A549 (cell line): Measurements from ENCODE around the gene MEX3B. TPM values are rescaled to one million over a fixed set of nuclear protein-coding genes. Genes with fewer than 3 reads are reported as not detected.

Experiments used
- ATAC-seq, 2 experiments: fragments of 200-7000 bp in 1 of 2; fragments of >200 bp in 1 of 2; cut with Nextera tagmentation in 1 of 2; cut with Tn5 transposase in 1 of 2; 3 replicates each; pipeline versions ENCODE4 v1.8.0 to v1.9.1; 2018 to 2020; ENCODE audit warnings: mild to moderate bottlenecking in 1 of 2, moderate library complexity in 1 of 2
- CTCF ChIA-PET: fragments of 300-600 bp; sonication (Branson Sonifier 250); formaldehyde crosslinking; extraction: SDS; loops from one replicate; lab custom pipeline; 2021; ENCODE audit warnings: antibody characterized with exemption, inconsistent platforms; lab: Yijun Ruan, JAX
- POLR2A ChIA-PET: fragments of 350-600 bp; formaldehyde crosslinking; extraction: SDS; loops from one replicate; lab custom pipeline; 2021; ENCODE audit warnings: antibody characterized with exemption, inconsistent platforms; lab: Yijun Ruan, JAX
- DNase-seq, 2 experiments: peaks; one replicate each; pipeline versions ENCODE4 v3.0.0 to v3.0.0-alpha.2; 2011 to 2016; ENCODE audit warnings: low read depth in 1 of 2, low spot score in 1 of 2
- FAIRE-seq: peaks from 2 replicates; lab custom pipeline; 2011; peaks lifted over from hg19 to GRCh38; lab: Jason Lieb, UNC
- H3K27ac ChIP-seq, 2 experiments: fragments of >200 bp; sonication (Bioruptor Twin); formaldehyde crosslinking; 3 replicates each; pipeline ENCODE4 v1.5.1; 2016 to 2017
- H3K4me1 ChIP-seq: fragments of >200 bp; sonication (Bioruptor Twin); formaldehyde crosslinking; 3 replicates; pipeline ENCODE4 v1.6.1; 2016
- H3K4me2 ChIP-seq: fragments of >200 bp; sonication (Bioruptor Twin); formaldehyde crosslinking; 3 replicates; pipeline ENCODE4 v1.6.1; 2016
- H3K4me3 ChIP-seq: fragments of >200 bp; sonication (Bioruptor Twin); formaldehyde crosslinking; 3 replicates; pipeline ENCODE4 v1.5.1; 2016
- H3K9me3 ChIP-seq: fragments of >200 bp; sonication (Bioruptor Twin); formaldehyde crosslinking; 3 replicates; pipeline ENCODE4 v1.6.1; 2016
- CEBPB ChIP-seq, 2 experiments: fragments of >200 bp in 1 of 2; sonication (Bioruptor Twin) in 1 of 2; formaldehyde crosslinking in 1 of 2; IDR thresholded peaks; 2 replicates each; pipeline ENCODE4 v1.6.1; 2012 to 2016
- CHD4 ChIP-seq: fragments of 200-600 bp; sonication (generic); IDR thresholded peaks from 2 replicates; pipeline ENCODE4 v1.6.1; 2016; ENCODE audit warnings: antibody characterized with exemption, mild to moderate bottlenecking, borderline replicate concordance
- EHMT2 ChIP-seq: fragments of 200-600 bp; sonication (generic); IDR thresholded peaks from 2 replicates; pipeline ENCODE4 v1.6.1; 2016; ENCODE audit warnings: antibody characterized with exemption, low read depth, mild to moderate bottlenecking, moderate library complexity
- EP300 ChIP-seq, 2 experiments: fragments of >200 bp; sonication (Bioruptor Twin); formaldehyde crosslinking; IDR thresholded peaks; 2 replicates in 1 of 2; 3 replicates in 1 of 2; pipeline ENCODE4 v1.6.1; 2016 to 2017
- ESRRA ChIP-seq: fragments of 150-350 bp; IDR thresholded peaks from 2 replicates; pipeline ENCODE4 v1.6.1; 2014; ENCODE audit warnings: mild to moderate bottlenecking, low read length, borderline replicate concordance
- FOSB ChIP-seq: fragments of 250-450 bp; sonication (Bioruptor Pico); IDR thresholded peaks from 2 replicates; pipeline ENCODE4 v1.5.0; 2020; ENCODE audit warnings: mild to moderate bottlenecking, moderate library complexity
- GATA3 ChIP-seq: IDR thresholded peaks from 2 replicates; pipeline ENCODE4 v1.6.1; 2012; ENCODE audit warnings: borderline replicate concordance
- HOXB5 ChIP-seq: fragments of 250-450 bp; sonication (Bioruptor Pico); IDR thresholded peaks from 2 replicates; pipeline ENCODE4 v1.5.0; 2020; ENCODE audit warnings: mild to moderate bottlenecking, moderate library complexity
- JUNB ChIP-seq: fragments of >200 bp; sonication (Bioruptor Twin); formaldehyde crosslinking; IDR thresholded peaks from 2 replicates; pipeline ENCODE4 v1.6.1; 2016
- NPAS2 ChIP-seq: fragments of 250-450 bp; sonication (Bioruptor Pico); IDR thresholded peaks from 2 replicates; pipeline ENCODE4 v1.8.0; 2022; ENCODE audit warnings: mild to moderate bottlenecking, moderate library complexity, borderline replicate concordance
- PHF8 ChIP-seq: fragments of 200-600 bp; sonication (generic); IDR thresholded peaks from 2 replicates; pipeline ENCODE4 v1.6.1; 2016; ENCODE audit warnings: low read depth, mild to moderate bottlenecking, antibody characterized with exemption, moderate library complexity, borderline replicate concordance
- RAD21 ChIP-seq, 2 experiments: fragments of >200 bp in 1 of 2; sonication (Bioruptor Twin) in 1 of 2; formaldehyde crosslinking in 1 of 2; IDR thresholded peaks in 1 of 2; conservative IDR thresholded peaks in 1 of 2; 2 replicates in 1 of 2; 3 replicates in 1 of 2; pipeline ENCODE4 v1.6.1; 2012 to 2018; ENCODE audit warnings: inconsistent platforms in 1 of 2
- RCOR1 ChIP-seq: fragments of 150-350 bp; IDR thresholded peaks from 2 replicates; pipeline ENCODE4 v1.6.1; 2014; ENCODE audit warnings: antibody characterized with exemption, low read length, low read depth
- RNF2 ChIP-seq: fragments of 200-600 bp; sonication (generic); IDR thresholded peaks from 2 replicates; pipeline ENCODE4 v1.6.1; 2016; ENCODE audit warnings: low read depth, mild to moderate bottlenecking, antibody characterized with exemption, moderate library complexity, borderline replicate concordance
- TP53 ChIP-seq: fragments of 250-450 bp; sonication (Bioruptor Pico); IDR thresholded peaks from 2 replicates; pipeline ENCODE4 v1.5.0; 2021; ENCODE audit warnings: mild to moderate bottlenecking, moderate library complexity
- WGBS: methylation state at CpG from one replicate; pipeline ENCODE4 v1.1.6; 2017; ENCODE audit errors: missing lambda C conversion rate; 5-methylcytosine and 5-hydroxymethylcytosine counted together
- polyA plus RNA-seq, 4 experiments: library from polyadenylated mRNA; depleted of rRNA in 3 of 4; stranded (reverse); fragments of >200 nt; fragmentation: RNase III in 1 of 4; extraction: RNeasy Plus Mini Kit Qiagen cat#74134 plus additional on column Dnase treatment in 1 of 4; gene quantifications; 2 replicates in 3 of 4; 3 replicates in 1 of 4; pipeline ENCODE4 v1.2.3, GENCODE V29; 2011 to 2017
- TF ChIP-seq, protein P1 (sequence below): fragments of 150-350 bp; IDR thresholded peaks from 2 replicates; pipeline ENCODE4 v1.6.1; 2014; ENCODE audit warnings: low read depth, mild to moderate bottlenecking, low read length
- TF ChIP-seq, protein P2 (sequence below): fragments of 200-600 bp; sonication (generic); IDR thresholded peaks from 2 replicates; pipeline ENCODE4 v1.6.1; 2016; ENCODE audit warnings: antibody characterized with exemption, mild to moderate bottlenecking, moderate library complexity
- TF ChIP-seq, protein P3 (sequence below): IDR thresholded peaks from 2 replicates; pipeline ENCODE4 v1.6.1; 2012
- TF ChIP-seq, protein P4 (sequence below): fragments of 450-650 bp; IDR thresholded peaks from 2 replicates; pipeline ENCODE4 v1.6.1; 2014; ENCODE audit warnings: antibody characterized with exemption

The MEX3B gene
- polyA plus RNA-seq, 2 of the 4 experiments (the other 2 are of a cell fraction) = 2.3 to 4.2 TPM

DNA sequence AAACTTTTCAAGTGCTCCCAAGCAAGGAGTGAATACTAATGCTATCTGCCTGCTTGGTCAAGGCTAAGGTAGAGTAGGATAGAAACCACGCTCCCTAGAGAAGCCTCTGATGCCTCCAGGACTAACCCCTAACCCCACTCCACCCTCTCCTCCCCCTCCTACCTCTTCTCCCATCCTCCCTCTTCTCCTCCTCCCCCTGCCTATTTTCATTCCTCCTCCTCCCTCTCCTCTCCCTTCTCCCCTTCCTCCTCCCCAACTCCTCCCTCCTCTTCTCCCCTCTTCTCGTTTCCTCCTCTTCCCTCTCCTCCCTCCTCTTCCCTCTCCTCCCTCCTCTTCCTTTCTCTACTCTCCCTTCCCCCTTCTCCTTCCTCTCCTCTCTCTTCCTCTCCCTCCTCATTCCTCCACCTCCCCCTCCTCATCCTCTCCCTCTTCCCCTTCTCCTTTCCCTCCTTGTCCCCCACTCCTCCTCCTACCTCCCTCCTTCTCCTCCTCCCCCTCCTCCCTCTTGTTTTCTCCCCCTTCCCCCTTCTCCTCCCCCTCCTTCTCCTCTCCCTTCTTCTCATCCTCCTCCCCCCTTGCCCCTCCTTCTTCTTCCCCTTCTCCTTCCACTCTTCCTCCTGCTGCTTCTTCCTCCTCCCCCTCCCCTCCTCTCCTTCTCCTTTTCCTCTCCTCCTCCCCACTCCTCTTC, 12.8 kb upstream of the MEX3B start:
- H3K27ac ChIP-seq = no peak overlapping the region
- TF ChIP-seq, protein P1, sequence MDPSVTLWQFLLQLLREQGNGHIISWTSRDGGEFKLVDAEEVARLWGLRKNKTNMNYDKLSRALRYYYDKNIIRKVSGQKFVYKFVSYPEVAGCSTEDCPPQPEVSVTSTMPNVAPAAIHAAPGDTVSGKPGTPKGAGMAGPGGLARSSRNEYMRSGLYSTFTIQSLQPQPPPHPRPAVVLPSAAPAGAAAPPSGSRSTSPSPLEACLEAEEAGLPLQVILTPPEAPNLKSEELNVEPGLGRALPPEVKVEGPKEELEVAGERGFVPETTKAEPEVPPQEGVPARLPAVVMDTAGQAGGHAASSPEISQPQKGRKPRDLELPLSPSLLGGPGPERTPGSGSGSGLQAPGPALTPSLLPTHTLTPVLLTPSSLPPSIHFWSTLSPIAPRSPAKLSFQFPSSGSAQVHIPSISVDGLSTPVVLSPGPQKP = no peak
- TF ChIP-seq RNF2 (no peak), RAD21 (conservative IDR thresholded peaks at IDR 0.05 in 1 of 2, IDR thresholded peaks at IDR 0.05 in 1 of 2) (no peak), JUNB (no peak), PHF8 (no peak), EP300 (IDR thresholded peaks at IDR 0.05) (no peak), CEBPB (IDR thresholded peaks at IDR 0.05) (no peak), ESRRA (no peak), EHMT2 (no peak), GATA3 (no peak), RCOR1 (no peak), CHD4 (no peak), HOXB5 (no peak), FOSB (no peak)
- TF ChIP-seq, protein P2, sequence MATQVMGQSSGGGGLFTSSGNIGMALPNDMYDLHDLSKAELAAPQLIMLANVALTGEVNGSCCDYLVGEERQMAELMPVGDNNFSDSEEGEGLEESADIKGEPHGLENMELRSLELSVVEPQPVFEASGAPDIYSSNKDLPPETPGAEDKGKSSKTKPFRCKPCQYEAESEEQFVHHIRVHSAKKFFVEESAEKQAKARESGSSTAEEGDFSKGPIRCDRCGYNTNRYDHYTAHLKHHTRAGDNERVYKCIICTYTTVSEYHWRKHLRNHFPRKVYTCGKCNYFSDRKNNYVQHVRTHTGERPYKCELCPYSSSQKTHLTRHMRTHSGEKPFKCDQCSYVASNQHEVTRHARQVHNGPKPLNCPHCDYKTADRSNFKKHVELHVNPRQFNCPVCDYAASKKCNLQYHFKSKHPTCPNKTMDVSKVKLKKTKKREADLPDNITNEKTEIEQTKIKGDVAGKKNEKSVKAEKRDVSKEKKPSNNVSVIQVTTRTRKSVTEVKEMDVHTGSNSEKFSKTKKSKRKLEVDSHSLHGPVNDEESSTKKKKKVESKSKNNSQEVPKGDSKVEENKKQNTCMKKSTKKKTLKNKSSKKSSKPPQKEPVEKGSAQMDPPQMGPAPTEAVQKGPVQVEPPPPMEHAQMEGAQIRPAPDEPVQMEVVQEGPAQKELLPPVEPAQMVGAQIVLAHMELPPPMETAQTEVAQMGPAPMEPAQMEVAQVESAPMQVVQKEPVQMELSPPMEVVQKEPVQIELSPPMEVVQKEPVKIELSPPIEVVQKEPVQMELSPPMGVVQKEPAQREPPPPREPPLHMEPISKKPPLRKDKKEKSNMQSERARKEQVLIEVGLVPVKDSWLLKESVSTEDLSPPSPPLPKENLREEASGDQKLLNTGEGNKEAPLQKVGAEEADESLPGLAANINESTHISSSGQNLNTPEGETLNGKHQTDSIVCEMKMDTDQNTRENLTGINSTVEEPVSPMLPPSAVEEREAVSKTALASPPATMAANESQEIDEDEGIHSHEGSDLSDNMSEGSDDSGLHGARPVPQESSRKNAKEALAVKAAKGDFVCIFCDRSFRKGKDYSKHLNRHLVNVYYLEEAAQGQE = no peak
- TF ChIP-seq, protein P3, sequence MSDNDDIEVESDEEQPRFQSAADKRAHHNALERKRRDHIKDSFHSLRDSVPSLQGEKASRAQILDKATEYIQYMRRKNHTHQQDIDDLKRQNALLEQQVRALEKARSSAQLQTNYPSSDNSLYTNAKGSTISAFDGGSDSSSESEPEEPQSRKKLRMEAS = no peak
- TF ChIP-seq, protein P4, sequence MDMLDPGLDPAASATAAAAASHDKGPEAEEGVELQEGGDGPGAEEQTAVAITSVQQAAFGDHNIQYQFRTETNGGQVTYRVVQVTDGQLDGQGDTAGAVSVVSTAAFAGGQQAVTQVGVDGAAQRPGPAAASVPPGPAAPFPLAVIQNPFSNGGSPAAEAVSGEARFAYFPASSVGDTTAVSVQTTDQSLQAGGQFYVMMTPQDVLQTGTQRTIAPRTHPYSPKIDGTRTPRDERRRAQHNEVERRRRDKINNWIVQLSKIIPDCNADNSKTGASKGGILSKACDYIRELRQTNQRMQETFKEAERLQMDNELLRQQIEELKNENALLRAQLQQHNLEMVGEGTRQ = no peak
- ATAC-seq (peak; percentile 32 to 53; a peak in 5 of 6 replicates), FAIRE-seq (no peak), DNase-seq (no peak)
- CTCF ChIA-PET = interaction anchor here (0.6 to 3.2 kb wide), 4 partner anchors 11 to 50 kb away, joined by 3 to 12 read pairs (median 4); no protein-coding TSS in a partner anchor
- no peak overlapping the region for H3K4me3 ChIP-seq
- POLR2A ChIA-PET = no interaction called here
- WGBS = 0% methylated on average over 2 of the region's 2 CpGs
- H3K4me2 ChIP-seq = no peak overlapping the region
- H3K4me1 ChIP-seq = no peaks in the 10 kb centered on the region; the same call in 2 of the 3 replicates
- no peaks in the 10 kb centered on the region for H3K9me3 ChIP-seq

DNA sequence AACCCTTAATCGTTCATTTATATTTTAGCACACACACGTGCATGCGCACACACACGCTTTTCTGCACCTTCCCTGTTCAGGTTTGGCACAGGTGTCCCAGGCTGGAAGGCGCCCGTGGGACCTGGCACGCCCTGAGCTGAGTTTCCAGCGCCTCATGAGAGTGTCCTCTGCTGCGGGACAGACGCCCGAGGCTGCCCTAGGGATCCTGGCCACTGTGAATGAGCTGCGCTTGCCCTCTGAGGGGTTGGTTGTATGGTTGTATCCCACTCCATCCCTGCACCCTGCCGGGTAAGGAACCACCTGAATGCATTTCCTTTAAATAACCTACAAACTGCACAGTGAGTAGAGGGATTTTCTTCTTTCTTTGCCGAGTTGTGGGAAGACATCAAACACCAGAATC, 12.2 kb upstream of the MEX3B start:
- CTCF ChIA-PET = interaction anchor here (0.6 to 3.2 kb wide), 3 partner anchors 10 to 51 kb away, joined by 3 to 12 read pairs (median 4); no protein-coding TSS in a partner anchor
- no peak for TF ChIP-seq TP53 (CRISPR knock-in tag)
- TF ChIP-seq, protein P3 = no peak
- TF ChIP-seq NPAS2 = no peak
- Histone ChIP-seq H3K9me3 (no peaks in the 10 kb centered on the region), H3K4me1 (no peaks in the 10 kb centered on the region; the same call in 2 of the 3 replicates), H3K27ac (no peak overlapping the region), H3K4me3 (no peak overlapping the region), H3K4me2 (0 out of 3 replicates have a peak overlapping the region, but pooled peaks have one; percentile 18)
- POLR2A ChIA-PET = no interaction called here
- FAIRE-seq (no peak), DNase-seq (no peak), ATAC-seq (peak; percentile 42 to 67)
- 14% methylated on average over 14 of the region's 14 CpGs for WGBS
